ENCODE results near the gene FBL.

DNA sequence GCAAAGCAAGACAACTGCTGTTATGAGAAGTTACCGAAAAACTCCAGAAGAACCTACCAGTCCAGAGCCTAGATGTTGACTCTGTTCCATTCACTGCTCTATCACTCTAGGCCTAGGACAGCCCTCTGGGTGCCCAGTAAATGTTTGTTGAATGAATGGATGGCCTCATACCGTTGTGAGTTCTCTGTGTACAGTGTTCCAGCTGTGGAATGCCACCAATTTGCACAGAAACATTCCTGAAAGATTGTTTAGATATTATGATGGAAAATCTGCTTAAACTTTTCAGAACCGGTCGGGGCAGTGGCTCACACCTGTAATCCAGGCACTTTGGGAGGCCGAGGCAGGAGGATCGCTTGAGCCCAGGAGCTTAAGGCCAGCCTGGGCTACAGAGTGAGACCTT lies 1.3 kb upstream of the FBL start:
- TF ChIP-seq, protein P1, sequence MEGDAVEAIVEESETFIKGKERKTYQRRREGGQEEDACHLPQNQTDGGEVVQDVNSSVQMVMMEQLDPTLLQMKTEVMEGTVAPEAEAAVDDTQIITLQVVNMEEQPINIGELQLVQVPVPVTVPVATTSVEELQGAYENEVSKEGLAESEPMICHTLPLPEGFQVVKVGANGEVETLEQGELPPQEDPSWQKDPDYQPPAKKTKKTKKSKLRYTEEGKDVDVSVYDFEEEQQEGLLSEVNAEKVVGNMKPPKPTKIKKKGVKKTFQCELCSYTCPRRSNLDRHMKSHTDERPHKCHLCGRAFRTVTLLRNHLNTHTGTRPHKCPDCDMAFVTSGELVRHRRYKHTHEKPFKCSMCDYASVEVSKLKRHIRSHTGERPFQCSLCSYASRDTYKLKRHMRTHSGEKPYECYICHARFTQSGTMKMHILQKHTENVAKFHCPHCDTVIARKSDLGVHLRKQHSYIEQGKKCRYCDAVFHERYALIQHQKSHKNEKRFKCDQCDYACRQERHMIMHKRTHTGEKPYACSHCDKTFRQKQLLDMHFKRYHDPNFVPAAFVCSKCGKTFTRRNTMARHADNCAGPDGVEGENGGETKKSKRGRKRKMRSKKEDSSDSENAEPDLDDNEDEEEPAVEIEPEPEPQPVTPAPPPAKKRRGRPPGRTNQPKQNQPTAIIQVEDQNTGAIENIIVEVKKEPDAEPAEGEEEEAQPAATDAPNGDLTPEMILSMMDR (IDR thresholded peaks at IDR 0.05; ENCODE audit: low read depth, low read length) = no peak
- TF ChIP-seq EZH2phosphoT487 (IDR thresholded peaks at IDR 0.05; ENCODE audit: low read depth) = no peak
